Right renal cortex interstitium (tissue), 3 donors: ENCODE results near the gene MILR1. TPM values are rescaled to one million over a fixed set of nuclear protein-coding genes. Genes with fewer than 3 reads are reported as not detected.
"Not testable (repeated sequence)": the region's sequence is repeated elsewhere in the genome, so short reads cannot be mapped to it uniquely, and the experiment has no call there.

ENCODE experiments used
- DNase-seq, 3 donors: peaks; one replicate each; pipeline ENCODE4 v3.0.0-alpha.2; 2013; ENCODE audit warnings: low read depth in 3 of 3, low spot score in 2 of 3
- polyA plus RNA-seq, 3 donors: library from polyadenylated mRNA; unstranded; fragments of 120-200 nt; gene quantifications; one replicate each; pipeline ENCODE4 v1.2.1, GENCODE V29; 2013; ENCODE audit not compliant: insufficient read length in 3 of 3

Gene MILR1, protein sequence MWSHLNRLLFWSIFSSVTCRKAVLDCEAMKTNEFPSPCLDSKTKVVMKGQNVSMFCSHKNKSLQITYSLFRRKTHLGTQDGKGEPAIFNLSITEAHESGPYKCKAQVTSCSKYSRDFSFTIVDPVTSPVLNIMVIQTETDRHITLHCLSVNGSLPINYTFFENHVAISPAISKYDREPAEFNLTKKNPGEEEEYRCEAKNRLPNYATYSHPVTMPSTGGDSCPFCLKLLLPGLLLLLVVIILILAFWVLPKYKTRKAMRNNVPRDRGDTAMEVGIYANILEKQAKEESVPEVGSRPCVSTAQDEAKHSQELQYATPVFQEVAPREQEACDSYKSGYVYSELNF
- 1 to 10 TPM; 1.7 to 3.3 (median 3.2) TPM for polyA plus RNA-seq

GRCh38 chr17:64448665-64449512 lies at the start of gene MILR1:
Gene MILR1, plus strand, starts transcription at chr17:64449115. Its CDS starts 54 bp downstream, at chr17:64449169.
- DNase-seq = no peak

- DNase-seq = no peak
Observed at GRCh38 chr17:64399767-64400156, 49.2 kb upstream of the MILR1 start.

DNA sequence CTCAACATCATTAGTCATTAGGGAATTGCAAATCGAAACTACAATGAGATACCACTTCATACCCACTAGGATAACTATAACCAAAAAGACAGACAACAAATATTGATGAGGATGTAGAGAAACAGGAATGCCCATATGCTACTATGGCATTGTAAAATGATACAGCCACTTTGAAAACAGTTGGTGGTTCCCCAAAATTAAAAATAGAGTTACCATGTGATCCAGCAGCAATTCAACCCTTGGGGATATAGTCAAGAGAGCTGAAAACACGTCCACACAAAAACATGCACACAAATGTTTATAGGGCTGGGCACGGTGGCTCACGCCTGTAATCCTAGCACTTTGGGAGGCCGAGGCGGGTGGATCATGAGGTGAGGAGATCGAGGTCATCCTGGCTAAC lies 48.3 kb upstream of the MILR1 start:
- no peak for DNase-seq

DNA sequence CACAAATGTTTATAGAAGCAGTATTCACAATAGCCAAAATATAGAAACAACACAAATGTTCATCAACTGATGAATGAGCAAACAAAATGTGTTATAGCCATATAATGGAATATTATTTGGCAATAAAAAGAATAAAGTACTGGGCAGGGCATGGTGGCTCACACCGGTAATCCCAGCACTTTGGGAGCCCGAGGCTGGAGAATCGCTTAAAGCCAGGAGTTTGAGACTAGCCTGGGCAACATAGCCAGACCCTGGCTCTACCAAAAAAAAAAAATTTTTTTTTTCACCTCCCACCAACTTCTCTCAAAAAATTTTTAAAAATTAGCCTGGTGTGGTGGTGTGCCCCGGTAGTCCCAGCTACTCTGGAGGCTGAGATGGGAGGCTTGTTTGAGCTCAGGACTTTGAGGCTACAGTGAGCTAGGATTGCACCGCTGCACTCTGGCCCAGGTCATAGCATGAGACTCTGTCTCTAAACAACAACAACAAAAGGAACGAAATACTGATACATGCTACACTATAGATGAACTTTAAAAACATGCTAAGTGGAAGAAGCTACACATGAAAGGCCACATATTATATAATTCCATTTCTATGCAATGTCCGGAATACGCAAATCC lies 47.6 kb upstream of the MILR1 start:
- no peak for DNase-seq

GRCh38 chr17:64401941-64402340 lies 47.0 kb upstream of the MILR1 start:
- no peak for DNase-seq

DNA sequence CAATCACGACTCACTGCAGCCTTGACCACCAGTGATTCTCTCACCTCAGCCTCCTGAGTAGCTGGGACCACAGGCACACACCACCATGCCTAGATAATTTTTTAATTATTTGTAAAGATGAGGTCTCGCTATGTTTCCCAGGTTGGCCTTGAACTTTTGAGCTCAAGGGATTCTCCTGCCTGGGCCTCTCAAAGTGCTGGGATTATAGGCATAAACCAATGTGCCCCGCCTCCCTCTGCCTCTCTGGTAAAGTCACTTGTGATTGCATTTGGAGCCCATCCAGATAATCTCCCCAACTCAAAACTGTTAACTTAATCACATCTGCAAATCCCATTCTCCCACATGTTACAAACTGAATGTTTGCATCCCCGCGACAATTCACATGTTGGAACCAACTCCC lies 46.4 kb upstream of the MILR1 start:
- no peak for DNase-seq

DNA sequence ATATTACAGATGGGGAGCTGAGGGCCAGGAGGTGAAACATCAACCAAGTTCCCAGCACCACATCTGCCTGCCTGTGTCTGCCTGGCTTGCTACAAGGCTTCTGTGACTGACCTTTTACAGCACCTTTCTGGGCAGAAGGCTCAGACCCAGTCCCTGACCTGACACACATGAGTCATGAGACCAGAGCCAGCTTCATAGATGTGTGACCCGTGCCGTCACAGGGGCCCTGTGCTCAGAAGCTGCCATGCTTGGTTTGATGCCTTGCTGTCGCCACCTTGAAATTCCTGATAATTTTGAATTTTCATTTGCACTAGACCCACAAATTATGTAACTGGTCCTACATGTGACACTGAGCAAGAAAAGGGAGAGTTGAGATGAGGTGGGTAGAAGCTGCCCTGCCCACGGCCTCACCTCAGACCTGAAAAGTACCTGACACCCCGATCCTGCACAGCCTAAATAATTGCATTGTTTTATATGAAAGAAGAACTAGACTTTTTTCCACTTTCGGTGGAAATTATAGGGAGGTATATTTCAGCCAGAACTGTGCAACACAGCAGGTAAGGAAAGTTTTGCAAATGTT lies 44.9 kb upstream of the MILR1 start:
- DNase-seq = no peak

- no peak for DNase-seq
Observed at GRCh38 chr17:64406321-64407200, 42.4 kb upstream of the MILR1 start.

DNA sequence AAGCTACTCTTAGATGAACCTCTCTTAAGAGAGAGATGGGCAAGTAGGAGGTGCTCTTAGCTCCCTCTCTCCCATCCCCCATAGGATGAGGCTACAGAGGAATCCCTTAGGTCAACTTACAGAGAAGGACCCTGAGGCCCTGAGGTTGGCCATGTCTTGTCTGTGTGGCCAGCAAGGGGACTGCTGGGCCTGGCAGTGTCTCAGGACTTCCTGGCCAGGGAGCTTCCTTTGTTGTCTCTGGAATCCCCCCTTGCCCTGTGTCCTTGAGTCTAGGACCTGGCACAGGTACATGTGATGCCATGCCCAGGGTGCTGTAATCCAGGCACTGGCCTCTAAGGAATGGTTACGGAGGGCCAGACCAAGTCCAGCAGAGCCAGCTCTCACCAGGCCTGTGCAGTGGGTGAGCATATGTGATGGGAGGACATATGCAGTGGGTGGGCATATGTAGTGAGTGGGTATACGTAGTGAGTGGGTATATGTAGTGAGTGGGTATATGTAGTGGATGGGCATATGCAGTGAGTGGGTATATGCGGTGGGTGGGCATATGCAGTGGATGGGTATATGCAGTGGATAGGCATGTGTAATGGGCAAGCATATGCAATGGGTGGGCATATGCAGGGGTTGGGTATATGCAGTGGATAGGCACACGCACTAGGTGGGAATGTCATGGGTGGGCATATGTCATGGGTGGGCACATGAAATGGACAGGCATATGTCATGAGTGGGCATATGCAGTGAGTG lies 38.0 kb upstream of the MILR1 start:
- DNase-seq = no peak

GRCh38 chr17:64411999-64412771 lies 36.7 kb upstream of the MILR1 start:
- DNase-seq = no peak

DNA sequence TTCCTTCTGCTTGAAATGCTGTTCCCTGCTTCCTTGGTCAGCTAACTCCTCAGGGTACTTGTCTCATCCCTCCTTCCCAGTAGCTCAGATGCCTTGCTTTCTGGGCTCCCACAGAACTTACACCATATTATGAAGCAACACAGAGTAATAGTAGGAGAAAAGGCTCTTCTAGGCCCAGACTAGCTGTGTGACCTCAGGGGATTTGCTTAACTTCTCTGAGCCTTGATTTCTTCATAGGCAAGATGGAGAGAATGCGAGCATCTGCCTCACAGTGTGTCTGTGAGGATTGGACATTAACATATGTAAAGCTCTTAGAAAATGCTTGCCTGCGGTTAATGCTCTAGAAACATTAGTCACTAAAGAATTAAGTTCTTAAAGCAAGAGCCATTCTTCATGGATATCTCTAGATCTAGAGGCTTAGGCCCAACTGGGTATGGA lies 36.0 kb upstream of the MILR1 start:
- DNase-seq = no peak

DNA sequence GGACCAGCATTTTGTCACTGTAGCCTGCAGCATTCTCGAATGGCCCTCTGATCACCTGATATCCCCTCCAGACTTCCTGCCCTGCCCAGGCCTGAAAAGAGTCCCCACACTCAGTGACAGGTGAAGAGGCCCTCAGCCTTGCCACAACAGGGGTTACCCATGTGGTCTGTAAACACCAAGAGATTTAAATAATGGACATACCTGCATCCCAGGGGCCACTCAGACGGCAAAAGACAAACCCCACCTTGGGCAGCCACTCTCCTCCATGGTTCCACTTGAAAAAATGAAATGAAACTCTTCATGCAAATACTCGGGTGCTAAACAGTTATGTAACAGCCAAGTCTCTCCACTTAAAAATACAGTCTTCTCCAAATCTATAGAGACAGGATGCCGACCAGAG lies 35.4 kb upstream of the MILR1 start:
- no peak for DNase-seq

GRCh38 chr17:64418506-64419339 lies 30.2 kb upstream of the MILR1 start:
- DNase-seq = peak in 1 of 3 donors; percentile 56

DNA sequence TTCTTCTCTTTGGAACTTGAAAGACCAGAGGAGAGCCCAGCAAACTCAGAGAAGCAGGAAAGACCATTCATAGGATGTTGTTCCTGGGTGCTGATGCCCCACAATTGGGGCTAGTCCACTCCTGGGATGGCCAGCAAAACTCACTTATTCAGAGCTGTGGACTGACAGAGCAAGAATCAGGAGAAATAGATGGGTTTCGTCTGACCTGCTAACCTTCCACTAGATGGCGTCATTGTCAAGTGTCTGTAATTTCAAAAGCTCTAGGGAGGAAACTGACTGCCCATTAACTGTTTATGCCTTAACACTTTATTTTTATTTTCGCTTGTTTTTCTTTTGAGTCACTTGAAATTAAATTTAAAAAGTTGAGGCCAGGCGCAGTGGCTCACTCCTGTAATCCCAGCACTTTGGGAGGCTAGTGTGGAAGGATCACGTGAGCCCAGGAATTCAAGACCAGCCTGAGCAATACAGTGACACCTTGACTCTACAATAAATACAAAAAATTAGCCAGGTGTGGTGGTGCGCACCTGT lies 28.7 kb upstream of the MILR1 start:
- peak in 2 of 3 donors; percentile 40 to 55 for DNase-seq

- DNase-seq = not testable (repeated sequence)
Observed at GRCh38 chr17:64422121-64422520, 26.8 kb upstream of the MILR1 start.

GRCh38 chr17:64423881-64424280 lies 25.0 kb upstream of the MILR1 start:
- DNase-seq = no peak

DNA sequence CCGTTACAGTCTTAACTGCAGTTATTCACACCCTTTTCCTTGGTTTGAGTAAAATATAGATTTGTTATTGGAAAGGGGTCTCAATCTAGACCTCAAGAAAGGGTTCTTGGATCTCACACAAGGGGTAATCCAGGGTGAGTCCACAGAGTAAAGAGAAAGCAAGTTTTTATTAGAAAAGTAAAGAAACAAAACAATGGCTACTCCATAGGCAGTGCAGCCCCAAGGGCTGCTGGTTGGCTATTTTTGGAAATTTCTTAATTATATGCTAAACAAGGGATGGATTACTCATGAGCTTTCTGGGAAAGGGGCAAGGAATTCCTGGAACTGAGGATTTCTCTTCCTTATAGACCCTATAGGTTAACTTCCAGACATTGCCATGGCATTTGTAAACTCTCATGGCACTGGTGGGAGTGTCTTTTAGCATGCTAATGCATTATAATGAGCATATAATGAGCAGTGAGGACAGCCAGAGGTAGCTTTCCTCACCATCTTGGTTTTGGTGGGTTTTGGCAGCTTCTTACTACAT lies 24.5 kb upstream of the MILR1 start:
- DNase-seq = no peak
